HepG2 (cell line): ENCODE data around the gene CACNG4. TPM values are rescaled to one million over a fixed set of nuclear protein-coding genes. Genes with fewer than 3 reads are reported as not detected.

Experiments used
- BRD4 ChIP-seq: sonication (generic); formaldehyde crosslinking; IDR thresholded peaks from 2 replicates; pipeline ENCODE4 v1.4.0; 2020; ENCODE audit warnings: missing genetic modification reagents
- CTCF ChIP-seq: sonication (generic); formaldehyde crosslinking; IDR thresholded peaks from 2 replicates; pipeline ENCODE4 v1.5.0; 2020; ENCODE audit warnings: mild to moderate bottlenecking, missing genetic modification reagents, moderate library complexity
- GATAD1 ChIP-seq: IDR thresholded peaks from 2 replicates; pipeline ENCODE4 v1.6.1; 2016; ENCODE audit warnings: missing genetic modification reagents, missing compliant biosample characterization
- HNRNPUL1 ChIP-seq: fragments of 200-400 bp; formaldehyde crosslinking; IDR thresholded peaks from 2 replicates; pipeline ENCODE4 v1.6.1; 2017; ENCODE audit warnings: low read depth, mild to moderate bottlenecking, low read length, moderate library complexity
- HOXA7 ChIP-seq: sonication (generic); formaldehyde crosslinking; IDR thresholded peaks from 2 replicates; pipeline ENCODE4 v1.8.1; 2022; ENCODE audit warnings: mild to moderate bottlenecking, missing genetic modification reagents, moderate library complexity
- MLX ChIP-seq: IDR thresholded peaks from 2 replicates; pipeline ENCODE4 v1.6.1; 2016
- RCOR2 ChIP-seq: IDR thresholded peaks from 2 replicates; pipeline ENCODE4 v1.6.1; 2016; ENCODE audit warnings: missing biosample characterization, missing genetic modification reagents
- REL ChIP-seq: sonication (generic); formaldehyde crosslinking; conservative IDR thresholded peaks from 2 replicates; pipeline ENCODE4 v1.8.0; 2022; ENCODE audit warnings: mild to moderate bottlenecking, missing genetic modification reagents, moderate library complexity
- STAG1 ChIP-seq: sonication (generic); formaldehyde crosslinking; IDR thresholded peaks from 2 replicates; pipeline ENCODE4 v1.4.0; 2020; ENCODE audit warnings: missing genetic modification reagents
- TEF ChIP-seq: sonication (generic); formaldehyde crosslinking; IDR thresholded peaks from 2 replicates; pipeline ENCODE4 v1.5.0; 2020; ENCODE audit warnings: missing genetic modification reagents
- XBP1 ChIP-seq: sonication (generic); formaldehyde crosslinking; IDR thresholded peaks from 2 replicates; pipeline ENCODE4 v1.5.0; 2020; ENCODE audit warnings: missing genetic modification reagents
- ZGPAT ChIP-seq: IDR thresholded peaks from 2 replicates; pipeline ENCODE4 v1.6.1; 2016; ENCODE audit warnings: mild to moderate bottlenecking
- ZNF501 ChIP-seq: sonication (generic); formaldehyde crosslinking; IDR thresholded peaks from 2 replicates; pipeline ENCODE4 v1.5.1; 2020; ENCODE audit warnings: mild to moderate bottlenecking, moderate library complexity, missing genetic modification reagents
- ZNF670 ChIP-seq: sonication (generic); formaldehyde crosslinking; IDR thresholded peaks from 2 replicates; pipeline ENCODE4 v1.8.0; 2022; ENCODE audit warnings: mild to moderate bottlenecking, missing genetic modification reagents, borderline replicate concordance
- ZNF879 ChIP-seq: sonication (generic); formaldehyde crosslinking; IDR thresholded peaks from 2 replicates; pipeline ENCODE4 v1.8.1; 2023; ENCODE audit warnings: missing genetic modification reagents
- ZSCAN29 ChIP-seq: sonication (generic); formaldehyde crosslinking; conservative IDR thresholded peaks from 2 replicates; pipeline ENCODE4 v1.4.0; 2020; ENCODE audit warnings: mild to moderate bottlenecking, missing genetic modification reagents
- polyA plus RNA-seq, 8 experiments: library from polyadenylated mRNA; depleted of rRNA in 3 of 8; stranded (reverse) in 7 of 8; unstranded in 1 of 8; fragments of >200 nt; fragmentation: Illumina TruSeq in 4 of 8; extraction: Trizol in 4 of 8; gene quantifications; 2 replicates each; pipeline versions ENCODE4 v1.2.1 to v1.2.3, GENCODE V29; 2011 to 2016; ENCODE audit warnings: low read depth in 4 of 8, missing spikeins in 1 of 8, mixed read lengths in 1 of 8; ENCODE audit not compliant: insufficient read depth in 1 of 8
- total RNA-seq, 5 experiments: library from RNA; depleted of rRNA; stranded (reverse); fragments of >200 nt; fragmentation: Illumina TruSeq; extraction: Trizol; gene quantifications; 2 replicates each; pipeline ENCODE4 v1.2.3, GENCODE V29; 2016; ENCODE audit warnings: low read depth in 1 of 5
- TF ChIP-seq, protein P1 (sequence below): sonication (generic); formaldehyde crosslinking; conservative IDR thresholded peaks from 2 replicates; pipeline ENCODE4 v1.8.0; 2022; ENCODE audit warnings: missing genetic modification reagents
- TF ChIP-seq, protein P2 (sequence below): IDR thresholded peaks from 2 replicates; pipeline ENCODE4 v1.6.1; 2016; ENCODE audit warnings: mild to moderate bottlenecking, missing biosample characterization, missing genetic modification reagents
- TF ChIP-seq, protein P3 (sequence below): sonication (generic); formaldehyde crosslinking; IDR thresholded peaks from 2 replicates; pipeline ENCODE4 v1.4.0; 2020; ENCODE audit warnings: missing genetic modification reagents

The CACNG4 gene
- total and polyA plus RNA-seq, 2 of the 13 experiments (the other 11 are each of a cell fraction or from before 2014, with no cell fraction given), result 0.09 TPM

DNA sequence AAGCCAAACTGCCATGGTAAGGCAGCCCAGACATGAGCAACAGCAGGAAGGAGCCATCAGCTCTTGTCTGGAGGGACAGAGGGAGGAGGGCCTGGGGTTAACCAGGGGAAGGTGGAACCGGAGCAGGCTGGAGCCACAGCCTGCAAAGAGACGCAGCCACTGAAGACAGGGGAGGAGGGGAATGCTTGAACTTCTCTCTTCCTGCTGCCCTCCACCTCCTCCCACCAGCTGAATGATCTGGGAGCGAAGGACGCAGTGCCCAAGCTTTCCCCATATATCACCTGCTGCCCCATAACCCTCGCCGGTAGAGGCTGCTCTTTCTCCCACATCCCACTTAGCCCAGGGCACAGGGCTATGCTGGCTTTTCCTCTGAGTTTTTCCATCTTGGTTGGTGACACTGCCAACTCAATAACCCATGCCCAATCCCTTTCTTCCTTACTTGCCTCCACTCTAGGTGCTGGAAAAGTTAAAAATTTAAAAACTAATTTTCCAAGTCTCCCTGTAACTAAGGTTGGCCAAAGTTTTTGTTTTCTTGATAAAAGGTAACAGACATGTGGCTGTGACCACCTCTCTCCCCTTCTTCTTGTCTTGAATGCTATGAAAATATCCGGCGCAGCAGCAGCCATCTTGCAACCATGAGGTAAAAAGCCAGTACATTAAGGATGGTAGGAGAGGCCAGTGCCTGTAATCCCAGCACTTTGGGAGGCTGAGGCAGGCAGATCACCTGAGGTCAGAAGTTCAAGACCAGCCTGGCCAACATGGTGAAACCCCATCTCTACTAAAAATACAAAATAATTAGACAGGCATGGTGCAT is 21.8 kb upstream of the CACNG4 start (continued):
- TF ChIP-seq, protein P1, sequence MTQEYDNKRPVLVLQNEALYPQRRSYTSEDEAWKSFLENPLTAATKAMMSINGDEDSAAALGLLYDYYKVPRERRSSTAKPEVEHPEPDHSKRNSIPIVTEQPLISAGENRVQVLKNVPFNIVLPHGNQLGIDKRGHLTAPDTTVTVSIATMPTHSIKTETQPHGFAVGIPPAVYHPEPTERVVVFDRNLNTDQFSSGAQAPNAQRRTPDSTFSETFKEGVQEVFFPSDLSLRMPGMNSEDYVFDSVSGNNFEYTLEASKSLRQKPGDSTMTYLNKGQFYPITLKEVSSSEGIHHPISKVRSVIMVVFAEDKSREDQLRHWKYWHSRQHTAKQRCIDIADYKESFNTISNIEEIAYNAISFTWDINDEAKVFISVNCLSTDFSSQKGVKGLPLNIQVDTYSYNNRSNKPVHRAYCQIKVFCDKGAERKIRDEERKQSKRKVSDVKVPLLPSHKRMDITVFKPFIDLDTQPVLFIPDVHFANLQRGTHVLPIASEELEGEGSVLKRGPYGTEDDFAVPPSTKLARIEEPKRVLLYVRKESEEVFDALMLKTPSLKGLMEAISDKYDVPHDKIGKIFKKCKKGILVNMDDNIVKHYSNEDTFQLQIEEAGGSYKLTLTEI, result no peak
- TF ChIP-seq ZGPAT (CRISPR knock-in tag) (no peak), XBP1 (CRISPR knock-in tag) (no peak), BRD4 (no peak), STAG1 (CRISPR knock-in tag) (peak; percentile 45), HNRNPUL1 (no peak), GATAD1 (CRISPR knock-in tag) (no peak), ZNF879 (CRISPR knock-in tag) (no peak), TEF (CRISPR knock-in tag) (no peak), ZSCAN29 (CRISPR knock-in tag) (peak; percentile 70; the same call in 1 of the 2 replicates), ZNF670 (CRISPR knock-in tag) (no peak), MLX (no peak), HOXA7 (CRISPR knock-in tag) (no peak), REL (no peak), ZNF501 (no peak), CTCF (CRISPR knock-in tag) (peak; percentile 65), RCOR2 (CRISPR knock-in tag) (no peak)
- TF ChIP-seq, protein P2, sequence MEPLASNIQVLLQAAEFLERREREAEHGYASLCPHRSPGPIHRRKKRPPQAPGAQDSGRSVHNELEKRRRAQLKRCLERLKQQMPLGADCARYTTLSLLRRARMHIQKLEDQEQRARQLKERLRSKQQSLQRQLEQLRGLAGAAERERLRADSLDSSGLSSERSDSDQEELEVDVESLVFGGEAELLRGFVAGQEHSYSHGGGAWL (CRISPR knock-in tag), result no peak
- TF ChIP-seq, protein P3, sequence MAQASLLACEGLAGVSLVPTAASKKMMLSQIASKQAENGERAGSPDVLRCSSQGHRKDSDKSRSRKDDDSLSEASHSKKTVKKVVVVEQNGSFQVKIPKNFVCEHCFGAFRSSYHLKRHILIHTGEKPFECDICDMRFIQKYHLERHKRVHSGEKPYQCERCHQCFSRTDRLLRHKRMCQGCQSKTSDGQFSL (CRISPR knock-in tag), result no peak
